Subcutaneous abdominal adipose tissue (tissue), 5 donors: Measurements from ENCODE around the gene TLR6.

Experiments
- H3K27ac ChIP-seq: one replicate; pipeline ENCODE4 v1.7.0; 2013; ENCODE audit warnings: low read depth, mild to moderate bottlenecking, inconsistent platforms, low read length, moderate library complexity
- H3K27me3 ChIP-seq, 5 donors: one replicate each; pipeline ENCODE4 v1.7.0; 2013; ENCODE audit warnings: low read length in 5 of 5, inconsistent platforms in 1 of 5; ENCODE audit not compliant: control insufficient read depth in 5 of 5, insufficient read depth in 4 of 5
- H3K36me3 ChIP-seq, 5 donors: one replicate each; pipeline ENCODE4 v1.7.0; 2013; ENCODE audit warnings: low read length in 5 of 5; ENCODE audit not compliant: control insufficient read depth in 5 of 5, insufficient read depth in 5 of 5
- H3K4me1 ChIP-seq, 5 donors: one replicate each; pipeline ENCODE4 v1.7.0; 2013; ENCODE audit warnings: low read length in 5 of 5, mild to moderate bottlenecking in 3 of 5, moderate library complexity in 1 of 5; ENCODE audit not compliant: control insufficient read depth in 5 of 5, insufficient read depth in 5 of 5
- H3K4me3 ChIP-seq, 5 donors: one replicate each; pipeline ENCODE4 v1.7.0; 2013; ENCODE audit warnings: low read length in 5 of 5, low read depth in 1 of 5
- H3K9ac ChIP-seq, 5 donors: one replicate each; pipeline ENCODE4 v1.7.0; 2013; ENCODE audit warnings: low read length in 5 of 5, mild to moderate bottlenecking in 4 of 5, moderate library complexity in 3 of 5
- H3K9me3 ChIP-seq, 5 donors: one replicate each; pipeline ENCODE4 v1.7.0; 2013; ENCODE audit warnings: low read length in 5 of 5; ENCODE audit not compliant: control insufficient read depth in 5 of 5
- donor health status: healthy.
- donor health status: healthy.
- donor health status: healthy.
- donor health status: healthy.
- donor health status: healthy.

Gene TLR6

GRCh38 chr4:38829237-38829636, 27.4 kb downstream of the TLR6 start:
- peaks cover 0 to 1% (median 0%) of the 10 kb centered on the region in 5 donors for H3K9me3 ChIP-seq
- H3K36me3 ChIP-seq = no peaks in the 10 kb centered on the region
- no peaks in the 10 kb centered on the region for H3K27me3 ChIP-seq
- H3K4me1 ChIP-seq = peaks cover 0 to 7% (median 0%) of the 10 kb centered on the region in 5 donors
- H3K9ac ChIP-seq = no peak overlapping the region
- H3K27ac ChIP-seq = no peak overlapping the region
- no peak overlapping the region for H3K4me3 ChIP-seq

DNA sequence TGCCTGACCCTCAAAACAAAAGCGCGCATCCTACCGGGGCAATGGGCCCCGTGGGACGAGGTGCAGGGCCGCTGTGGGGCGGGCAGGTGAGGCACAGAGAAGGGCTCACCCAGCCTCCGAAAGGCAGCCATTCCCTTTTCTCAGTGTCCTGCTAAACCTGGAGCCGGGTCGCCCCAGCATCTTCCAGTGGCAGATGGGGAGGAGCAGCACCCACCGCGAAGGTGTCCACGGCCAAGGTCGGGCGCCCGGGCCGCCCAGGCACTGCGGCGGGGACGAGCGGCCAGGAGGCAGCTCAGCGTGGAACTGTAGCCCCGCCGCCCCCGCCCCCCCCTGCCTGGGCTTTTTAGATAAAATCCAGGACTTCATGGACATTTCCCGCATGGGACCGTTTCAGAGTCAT, 32.9 kb downstream of the TLR6 start:
- peaks cover 0 to 5% (median 0%) of the 10 kb centered on the region in 5 donors for H3K9me3 ChIP-seq
- H3K4me3 ChIP-seq = no peak overlapping the region
- no peaks in the 10 kb centered on the region for H3K4me1 ChIP-seq
- no peak overlapping the region for H3K27ac ChIP-seq
- no peaks in the 10 kb centered on the region for H3K36me3 ChIP-seq
- H3K9ac ChIP-seq = no peak overlapping the region
- peaks cover 0 to 2% (median 0%) of the 10 kb centered on the region in 5 donors for H3K27me3 ChIP-seq

GRCh38 chr4:38822748-38823303, 33.8 kb downstream of the TLR6 start:
- H3K9me3 ChIP-seq = peaks cover 0 to 5% (median 0%) of the 10 kb centered on the region in 5 donors
- peaks cover 0 to 3% (median 0%) of the 10 kb centered on the region in 5 donors for H3K27me3 ChIP-seq
- no peaks in the 10 kb centered on the region for H3K4me1 ChIP-seq
- no peak overlapping the region for H3K9ac ChIP-seq
- H3K36me3 ChIP-seq = no peaks in the 10 kb centered on the region
- H3K4me3 ChIP-seq = no peak overlapping the region
- H3K27ac ChIP-seq = no peak overlapping the region

DNA sequence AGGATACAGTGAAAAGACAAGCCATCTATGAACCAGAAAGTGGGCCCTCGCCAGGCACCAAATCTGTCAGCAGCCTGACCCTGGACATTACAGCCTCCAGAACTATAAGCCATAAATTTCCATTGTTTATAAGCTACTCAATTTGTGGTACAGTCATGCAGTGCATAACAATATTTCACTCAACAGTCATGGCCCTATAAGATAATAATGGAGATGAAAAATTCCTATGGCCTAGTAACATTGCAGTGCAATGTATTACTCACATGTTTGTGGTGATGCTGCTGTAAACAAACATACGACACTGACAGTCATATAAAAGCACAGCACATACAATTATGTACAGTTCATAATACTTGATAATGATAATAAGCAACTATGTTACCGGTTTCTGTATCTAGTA, 34.9 kb downstream of the TLR6 start:
- Histone ChIP-seq H3K9ac (no peak overlapping the region), H3K4me1 (no peaks in the 10 kb centered on the region), H3K9me3 (peaks cover 0 to 5% (median 0%) of the 10 kb centered on the region in 5 donors), H3K36me3 (no peaks in the 10 kb centered on the region), H3K4me3 (no peak overlapping the region), H3K27me3 (peaks cover 0 to 3% (median 0%) of the 10 kb centered on the region in 5 donors), H3K27ac (no peak overlapping the region)

GRCh38 chr4:38820329-38821061, 36.1 kb downstream of the TLR6 start:
- Histone ChIP-seq H3K4me1 (peaks cover 0 to under 1% (median under 1%) of the 10 kb centered on the region in 5 donors), H3K9me3 (peaks cover 0 to 5% (median 0%) of the 10 kb centered on the region in 5 donors), H3K36me3 (no peaks in the 10 kb centered on the region), H3K9ac (no peak overlapping the region), H3K27me3 (peaks cover 0 to 3% (median 0%) of the 10 kb centered on the region in 5 donors), H3K4me3 (no peak overlapping the region), H3K27ac (no peak overlapping the region)

DNA sequence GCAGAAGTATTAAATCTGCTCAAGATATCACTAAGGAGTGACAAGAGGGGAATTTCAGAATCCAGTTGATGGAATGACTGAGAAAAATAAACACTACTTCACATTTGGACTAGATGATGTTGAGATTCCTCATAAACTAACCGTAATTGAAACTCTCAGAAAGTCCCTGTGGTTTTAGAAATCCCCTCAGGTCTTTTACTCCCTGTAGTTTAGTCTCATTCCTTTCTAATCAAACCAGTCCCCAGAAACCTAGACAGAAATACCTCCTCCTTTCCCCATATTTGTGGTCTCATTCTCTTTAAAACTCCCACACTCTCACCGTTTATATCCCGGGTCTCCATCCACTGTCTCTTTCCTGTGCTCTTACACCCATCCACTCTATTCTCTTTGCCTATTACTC, 37.0 kb downstream of the TLR6 start:
- Histone ChIP-seq H3K27me3 (peaks cover 0 to 3% (median 0%) of the 10 kb centered on the region in 5 donors), H3K4me3 (no peak overlapping the region), H3K27ac (no peak overlapping the region), H3K9me3 (peaks cover 0 to 5% (median 0%) of the 10 kb centered on the region in 5 donors), H3K4me1 (peaks cover 0 to 6% (median 2%) of the 10 kb centered on the region in 5 donors), H3K36me3 (no peaks in the 10 kb centered on the region), H3K9ac (no peak overlapping the region)

DNA sequence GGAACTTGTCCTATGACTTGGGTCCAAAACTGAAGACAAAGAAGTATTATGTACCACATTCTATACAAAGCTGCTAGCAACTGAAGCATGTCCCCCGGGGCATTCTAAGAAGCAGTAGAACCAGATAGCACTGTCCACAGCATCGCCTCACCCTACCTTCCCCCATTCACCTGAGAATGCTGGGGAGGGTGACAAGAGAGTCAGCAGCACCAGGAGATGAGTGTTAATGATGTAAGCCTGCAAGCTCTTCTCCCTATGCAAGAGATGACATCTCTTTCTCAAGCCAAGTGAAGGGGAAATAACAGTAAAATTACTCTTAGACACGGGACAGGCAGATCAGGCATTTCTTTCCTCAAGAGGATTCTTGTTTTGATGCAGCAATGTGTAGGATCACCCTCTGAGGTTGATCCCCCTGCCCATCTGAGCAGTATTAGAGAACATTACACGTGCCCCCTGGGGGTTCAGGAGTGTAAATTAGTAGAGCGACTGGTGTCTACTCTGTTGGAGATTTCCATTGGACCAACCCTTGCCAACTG, 38.1 kb downstream of the TLR6 start:
- Histone ChIP-seq H3K27ac (no peak overlapping the region), H3K27me3 (peaks cover 0 to 3% (median 0%) of the 10 kb centered on the region in 5 donors), H3K36me3 (no peaks in the 10 kb centered on the region), H3K4me1 (peaks cover 0 to 6% (median 2%) of the 10 kb centered on the region in 5 donors), H3K4me3 (no peak overlapping the region), H3K9ac (no peak overlapping the region), H3K9me3 (peaks cover 0 to 5% (median 0%) of the 10 kb centered on the region in 5 donors)

GRCh38 chr4:38815885-38816782, 40.5 kb downstream of the TLR6 start:
- H3K27ac ChIP-seq = peak overlapping the region; percentile 41
- peaks cover 0 to 6% (median 2%) of the 10 kb centered on the region in 5 donors for H3K4me1 ChIP-seq
- no peaks in the 10 kb centered on the region for H3K9me3 ChIP-seq
- peak overlapping the region in 1 of 5 donors; percentile 25 for H3K9ac ChIP-seq
- H3K27me3 ChIP-seq = peaks cover 0 to 3% (median 0%) of the 10 kb centered on the region in 5 donors
- H3K4me3 ChIP-seq = no peak overlapping the region
- no peaks in the 10 kb centered on the region for H3K36me3 ChIP-seq

DNA sequence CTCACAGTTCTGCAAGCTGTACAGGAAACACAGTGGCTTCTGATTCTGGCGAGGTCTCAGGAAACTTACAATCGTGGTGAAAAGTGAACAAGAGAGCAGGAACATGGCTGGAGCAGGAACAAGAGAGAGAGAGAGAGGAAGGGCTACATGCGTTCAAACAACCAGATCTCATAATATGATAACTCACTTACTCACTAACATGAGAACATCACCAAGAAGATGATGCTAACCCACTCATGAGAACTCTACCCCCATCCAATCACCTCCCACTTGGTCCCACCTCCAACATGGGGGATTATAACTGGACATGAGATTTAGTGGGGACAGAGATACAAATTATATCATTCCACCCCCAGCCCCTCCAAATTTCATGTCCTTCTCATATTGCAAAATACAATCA, 42.2 kb downstream of the TLR6 start:
- H3K4me3 ChIP-seq = no peak overlapping the region
- H3K9ac ChIP-seq = no peak overlapping the region
- no peaks in the 10 kb centered on the region for H3K36me3 ChIP-seq
- H3K27ac ChIP-seq = no peak overlapping the region
- no peaks in the 10 kb centered on the region for H3K9me3 ChIP-seq
- peaks cover 0 to 3% (median 0%) of the 10 kb centered on the region in 5 donors for H3K27me3 ChIP-seq
- peaks cover 0 to 6% (median 2%) of the 10 kb centered on the region in 5 donors for H3K4me1 ChIP-seq
